Kidney glomerular epithelial cell (primary cell): Measurements from ENCODE around the gene C1orf21.
A peak's percentile ranks its signal among the peaks of the same experiment; 100 is the strongest.

Experiments
- DNase-seq: peaks from one replicate; lab custom pipeline; 2025; lab: John Stamatoyannopoulos, UW

C1orf21 gene

GRCh38 chr1:184656221-184656620 is 269.4 kb downstream of the C1orf21 start:
- DNase-seq: no peak

GRCh38 chr1:184658055-184658454 is 271.2 kb downstream of the C1orf21 start:
- DNase-seq: no peak

GRCh38 chr1:184660462-184661191 is 273.8 kb downstream of the C1orf21 start:
- DNase-seq: no peak

GRCh38 chr1:184661801-184662200 is 275.0 kb downstream of the C1orf21 start:
- DNase-seq: no peak

- DNase-seq: peak; percentile 18
These were observed 277.3 kb downstream of the C1orf21 start for GRCh38 chr1:184664042-184664660.

- no peak for DNase-seq
These were observed 277.8 kb downstream of the C1orf21 start for GRCh38 chr1:184664661-184665060.

GRCh38 chr1:184665360-184665759 is 278.5 kb downstream of the C1orf21 start:
- no peak for DNase-seq

GRCh38 chr1:184669391-184669790 is 282.6 kb downstream of the C1orf21 start:
- DNase-seq: no peak

GRCh38 chr1:184672013-184672726 is 285.3 kb downstream of the C1orf21 start:
- DNase-seq: no peak

- no peak for DNase-seq
These were observed 286.5 kb downstream of the C1orf21 start for GRCh38 chr1:184673305-184673704.

- no peak for DNase-seq
These were observed 290.5 kb downstream of the C1orf21 start for GRCh38 chr1:184677344-184677743.
